Neural cell (in vitro differentiated cells): ENCODE results near the gene PEG3.

ENCODE experiments used
- CTCF ChIP-seq: fragments of 450-650 bp; IDR thresholded peaks from 2 replicates; pipeline ENCODE4 v1.5.1; 2014; ENCODE audit warnings: antibody characterized with exemption, mild to moderate bottlenecking, moderate library complexity; ENCODE audit not compliant: poor library complexity, severe bottlenecking
- EP300 ChIP-seq: fragments of 450-650 bp; conservative IDR thresholded peaks from 2 replicates; pipeline ENCODE4 v1.6.1; 2014; ENCODE audit warnings: antibody characterized with exemption, mild to moderate bottlenecking, moderate library complexity; ENCODE audit not compliant: poor library complexity, severe bottlenecking
- EZH2 ChIP-seq: fragments of 200-600, 300-800 bp; shearing (Covaris generic), sonication (generic); IDR thresholded peaks from 2 replicates; pipeline ENCODE4 v1.6.1; 2014; ENCODE audit warnings: antibody characterized with exemption, low read length, borderline replicate concordance, mild to moderate bottlenecking; ENCODE audit not compliant: insufficient read depth, poor library complexity, severe bottlenecking
- POLR2AphosphoS5 ChIP-seq: IDR thresholded peaks from 2 replicates; pipeline ENCODE4 v1.6.1; 2012
- RAD21 ChIP-seq: fragments of 450-650 bp; conservative IDR thresholded peaks from 2 replicates; pipeline ENCODE4 v1.6.1; 2014; ENCODE audit warnings: antibody characterized with exemption, mild to moderate bottlenecking, moderate library complexity
- SMC3 ChIP-seq: fragments of 450-650 bp; conservative IDR thresholded peaks from 2 replicates; pipeline ENCODE4 v1.6.1; 2014; ENCODE audit warnings: antibody characterized with exemption, mild to moderate bottlenecking, moderate library complexity; ENCODE audit not compliant: poor library complexity
- TAF1 ChIP-seq: IDR thresholded peaks from 2 replicates; pipeline ENCODE4 v1.6.1; 2012; ENCODE audit warnings: low read depth

GRCh38 chr19:56848166-56848565 is 7.6 kb upstream of the PEG3 start:
- no peak for TF ChIP-seq EP300
- TF ChIP-seq CTCF, result no peak
- no peak for TF ChIP-seq EZH2
- TF ChIP-seq POLR2AphosphoS5, result no peak
- no peak for TF ChIP-seq RAD21
- no peak for TF ChIP-seq TAF1
- TF ChIP-seq SMC3, result no peak
